GM18508 (cell line): Measurements from ENCODE around the gene MAFB.

ENCODE experiments used
- ATAC-seq: cut with Tn5 transposase; IDR thresholded peaks from one replicate; pipeline ENCODE4 v1.9.1; 2021; ENCODE audit warnings: moderate number of reproducible peaks; ENCODE audit not compliant: insufficient read depth, unreplicated experiment

Gene MAFB

GRCh38 chr20:40663991-40664880 lies 24.8 kb downstream of the MAFB start:
- no peak for ATAC-seq

- ATAC-seq, result no peak
Measured at GRCh38 chr20:40663304-40663790, 25.7 kb downstream of the MAFB start.

- no peak for ATAC-seq
Measured at GRCh38 chr20:40659567-40659966, 29.5 kb downstream of the MAFB start.

GRCh38 chr20:40658509-40658908 lies 30.5 kb downstream of the MAFB start:
- ATAC-seq, result no peak

GRCh38 chr20:40657526-40657925 lies 31.5 kb downstream of the MAFB start:
- no peak for ATAC-seq

- no peak for ATAC-seq
Measured at GRCh38 chr20:40655451-40655850, 33.6 kb downstream of the MAFB start.

GRCh38 chr20:40654876-40655275 lies 34.2 kb downstream of the MAFB start:
- no peak for ATAC-seq

- no peak for ATAC-seq
Measured at GRCh38 chr20:40652441-40652987, 36.5 kb downstream of the MAFB start.

GRCh38 chr20:40651151-40651550 lies 37.9 kb downstream of the MAFB start:
- ATAC-seq, result no peak

- no peak for ATAC-seq
Measured at GRCh38 chr20:40650707-40651106, 38.3 kb downstream of the MAFB start.

- ATAC-seq, result no peak
Measured at GRCh38 chr20:40648210-40649072, 40.6 kb downstream of the MAFB start.

- no peak for ATAC-seq
Measured at GRCh38 chr20:40646813-40647212, 42.2 kb downstream of the MAFB start.

GRCh38 chr20:40646361-40646760 lies 42.7 kb downstream of the MAFB start:
- no peak for ATAC-seq

GRCh38 chr20:40644863-40645262 lies 44.2 kb downstream of the MAFB start:
- no peak for ATAC-seq

GRCh38 chr20:40643891-40644290 lies 45.1 kb downstream of the MAFB start:
- no peak for ATAC-seq

GRCh38 chr20:40641809-40642208 lies 47.2 kb downstream of the MAFB start:
- no peak for ATAC-seq

- no peak for ATAC-seq
Measured at GRCh38 chr20:40641202-40641601, 47.8 kb downstream of the MAFB start.

- ATAC-seq, result no peak
Measured at GRCh38 chr20:40640667-40641066, 48.4 kb downstream of the MAFB start.

GRCh38 chr20:40639676-40640355 lies 49.2 kb downstream of the MAFB start:
- ATAC-seq, result no peak

GRCh38 chr20:40639132-40639531 lies 49.9 kb downstream of the MAFB start:
- ATAC-seq, result no peak
